Measurements from ENCODE around the gene CBLC.

- TF ChIP-seq POLR2A (IDR thresholded peaks at IDR 0.05; ENCODE audit: low read depth, low read length): no peak
- TF ChIP-seq POLR2AphosphoS5 (IDR thresholded peaks at IDR 0.05; ENCODE audit: low read depth, low read length): no peak
- no peak for TF ChIP-seq TAF1 (IDR thresholded peaks at IDR 0.05; ENCODE audit: borderline replicate concordance, low read depth, low read length)
These were observed 69.7 kb downstream of the CBLC start for GRCh38 chr19:44847144-44848035.

Measured in GM12892 (cell line).